CD14-positive monocyte (primary cell): Measurements from ENCODE around the gene LAMTOR3. TPM values are rescaled to one million over a fixed set of nuclear protein-coding genes. Genes with fewer than 3 reads are reported as not detected.
A peak's percentile ranks its signal among the peaks of the same experiment; 100 is the strongest.

Experiments used
- DNase-seq, 3 donors: peaks; one replicate each; pipeline ENCODE4 v3.0.0-alpha.2; 2011 to 2022
- H2AFZ ChIP-seq: 2 replicates; pipeline ENCODE4 v1.6.0; 2012; ENCODE audit warnings: mild to moderate bottlenecking, low read depth, low read length, inconsistent platforms; ENCODE audit not compliant: insufficient read depth, poor library complexity, severe bottlenecking
- H3K27ac ChIP-seq, 2 donors: 1 replicate in 1 of 2; 2 replicates in 1 of 2; pipeline ENCODE4 v1.5.1; 2012 to 2013; ENCODE audit warnings: low read length in 2 of 2, control low read depth in 1 of 2, inconsistent platforms in 1 of 2, low read depth in 1 of 2, mild to moderate bottlenecking in 1 of 2
- H3K27me3 ChIP-seq, 2 donors: one replicate each; pipeline versions ENCODE4 v1.6.0 to v1.6.1; 2011 to 2013; ENCODE audit warnings: low read length in 2 of 2; ENCODE audit not compliant: control insufficient read depth in 2 of 2, insufficient read depth in 2 of 2
- H3K36me3 ChIP-seq, 2 donors: replicated peaks in 1 of 2; 1 replicate in 1 of 2; 2 replicates in 1 of 2; pipeline versions ENCODE4 v1.5.1 to v1.6.1; 2012 to 2013; ENCODE audit warnings: low read length in 2 of 2, control low read depth in 1 of 2, inconsistent platforms in 1 of 2, mild to moderate bottlenecking in 1 of 2; ENCODE audit not compliant: insufficient read depth in 2 of 2, control insufficient read depth in 1 of 2
- H3K4me1 ChIP-seq, 2 donors: 1 replicate in 1 of 2; 2 replicates in 1 of 2; pipeline versions ENCODE4 v1.5.1 to v1.6.1; 2012 to 2013; ENCODE audit warnings: low read length in 2 of 2, control low read depth in 1 of 2, inconsistent platforms in 1 of 2, mild to moderate bottlenecking in 1 of 2, moderate library complexity in 1 of 2; ENCODE audit not compliant: insufficient read depth in 2 of 2, control insufficient read depth in 1 of 2
- H3K4me2 ChIP-seq: replicated peaks from 2 replicates; pipeline ENCODE3; 2012; ENCODE audit warnings: low read length, moderate library complexity, mild to moderate bottlenecking; ENCODE audit not compliant: poor library complexity, severe bottlenecking; ENCODE audit errors: extremely low read depth
- H3K4me3 ChIP-seq, 3 experiments: fragments of 200-600 bp in 1 of 3; sonication (generic) in 1 of 3; replicated peaks in 1 of 3; 1 replicate in 2 of 3; 2 replicates in 1 of 3; pipeline ENCODE4 v1.5.1; 2011 to 2013; ENCODE audit warnings: low read length in 3 of 3, mild to moderate bottlenecking in 3 of 3, control low read depth in 2 of 3, low read depth in 2 of 3, inconsistent platforms in 1 of 3, moderate library complexity in 1 of 3
- H3K79me2 ChIP-seq: 2 replicates; pipeline ENCODE4 v1.6.0; 2012; ENCODE audit warnings: mild to moderate bottlenecking, control low read depth, inconsistent platforms, low read length, moderate library complexity; ENCODE audit not compliant: insufficient read depth
- H3K9ac ChIP-seq: 2 replicates; pipeline ENCODE4 v1.6.0; 2017; ENCODE audit warnings: low read length, mild to moderate bottlenecking; ENCODE audit not compliant: insufficient read depth, poor library complexity, severe bottlenecking
- H3K9me3 ChIP-seq, 2 donors: replicated peaks in 1 of 2; 1 replicate in 1 of 2; 2 replicates in 1 of 2; pipeline versions ENCODE4 v1.5.1 to v1.6.1; 2012 to 2013; ENCODE audit warnings: low read length in 2 of 2, control low read depth in 1 of 2; ENCODE audit not compliant: control insufficient read depth in 1 of 2, insufficient read depth in 1 of 2
- H4K20me1 ChIP-seq: 2 replicates; pipeline ENCODE4 v1.6.0; 2012; ENCODE audit warnings: mild to moderate bottlenecking, low read length, control low read depth, moderate library complexity; ENCODE audit not compliant: insufficient read depth
- H3K27ac Mint-ChIP-seq, 7 donors: one replicate each; pipeline ENCODE4 v1.8.0; 2020; ENCODE audit warnings: mild to moderate bottlenecking in 7 of 7, mixed read lengths in 7 of 7, moderate library complexity in 6 of 7, inconsistent platforms in 2 of 7
- H3K27me3 Mint-ChIP-seq, 3 donors: one replicate each; pipeline ENCODE4 v1.8.0; 2021 to 2022; ENCODE audit warnings: low read depth in 3 of 3, mild to moderate bottlenecking in 3 of 3, mixed read lengths in 3 of 3, moderate library complexity in 3 of 3, inconsistent platforms in 1 of 3
- H3K36me3 Mint-ChIP-seq, 2 donors: one replicate each; pipeline ENCODE4 v1.8.0; 2020; ENCODE audit warnings: mixed read lengths in 2 of 2, inconsistent platforms in 1 of 2, mild to moderate bottlenecking in 1 of 2
- H3K4me1 Mint-ChIP-seq: one replicate; pipeline ENCODE4 v1.8.0; 2020; ENCODE audit warnings: mild to moderate bottlenecking, mixed read lengths
- H3K4me3 Mint-ChIP-seq, 2 donors: one replicate each; pipeline ENCODE4 v1.8.0; 2020; ENCODE audit warnings: mild to moderate bottlenecking in 2 of 2, mixed read lengths in 2 of 2, moderate library complexity in 1 of 2
- H3K9me3 Mint-ChIP-seq, 7 donors: one replicate each; pipeline ENCODE4 v1.8.0; 2020 to 2022; ENCODE audit warnings: mixed read lengths in 7 of 7, mild to moderate bottlenecking in 6 of 7, moderate library complexity in 6 of 7, inconsistent platforms in 2 of 7
- CTCF ChIP-seq: fragments of 200-600 bp; IDR thresholded peaks from one replicate; pipeline ENCODE4 v1.8.0; 2022; ENCODE audit warnings: antibody characterized with exemption, mild to moderate bottlenecking
- WGBS: methylation state at CpG from one replicate; pipeline ENCODE4 v1.1.5; 2013; ENCODE audit warnings: missing lambda C conversion rate; ENCODE audit not compliant: insufficient coverage; 5-methylcytosine and 5-hydroxymethylcytosine counted together
- intact Hi-C, 2 donors: fragments of 100-400 bp; cut with micrococcal nuclease; formaldehyde crosslinking; loops; one replicate each; pipeline versions ENCODE4 v1.15.0 to v1.15.1; 2023
- polyA minus RNA-seq: library from RNA; depleted of rRNA, polyadenylated mRNA; stranded (reverse); fragments of >200 nt; gene quantifications from 2 replicates; pipeline ENCODE4 v1.2.3, GENCODE V29; 2012
- polyA plus RNA-seq, 3 donors: library from polyadenylated mRNA; depleted of rRNA in 1 of 3; unstranded in 2 of 3; stranded (reverse) in 1 of 3; fragments of 300-500 nt in 2 of 3; fragments of >200 nt in 1 of 3; fragmentation: Illumina TruSeq in 2 of 3; gene quantifications; 1 replicate in 2 of 3; 2 replicates in 1 of 3; pipeline ENCODE4 v1.2.3, GENCODE V29; 2012 to 2021
- total RNA-seq, 12 experiments: library from RNA in 1 of 12; stranded (reverse) in 1 of 12; fragments of 120-200 nt in 1 of 12; gene quantifications; one replicate each; pipeline ENCODE4 v1.2.4 and lab custom pipeline; 2013 to 2026; ENCODE audit warnings: mixed read lengths in 6 of 12, inconsistent platforms in 1 of 12

LAMTOR3 gene
- 56.7 TPM for total RNA-seq (2013)
- polyA plus RNA-seq (10 to 100 TPM; 19.9 to 83.3 (median 62.5) TPM), polyA minus RNA-seq (12.2 and 23.2 TPM in 2 replicates), total RNA-seq (lab: John Stamatoyannopoulos, UW) (59.8 to 118 (median 93.9) reads per million in 11 experiments)

- Histone ChIP-seq H3K79me2 (peaks cover 49% of the 10 kb centered on the region), H3K36me3 (peaks cover 3 to 23% of the 10 kb centered on the region in 2 donors), H3K27ac (peak within 1 kb of the TSS; percentile 97 to 99), H3K4me3 (peak within 1 kb of the TSS; percentile 72 to 99 (median 96)), H3K9ac (peak within 1 kb of the TSS; percentile 95), H4K20me1 (no peaks in the 10 kb centered on the region), H3K4me1 (peaks cover 15 to 23% of the 10 kb centered on the region in 2 donors), H3K9me3 (no peaks in the 10 kb centered on the region), H3K27me3 (no peaks in the 10 kb centered on the region), H2AFZ (peak within 1 kb of the TSS; percentile 90), H3K4me2 (peak within 1 kb of the TSS; percentile 96)
- intact Hi-C loops = loop anchor here (5.0 kb wide), 3 partner anchors 37 to 332 kb away; partner anchors contain the start of genes TRMT10A (in 2 of the 2) and DNAJB14 (in 1 of the 2)
- Mint-ChIP-seq H3K4me1 (peaks cover 28% of the 10 kb centered on the region), H3K27me3 (no peaks in the 10 kb centered on the region), H3K4me3 (peak within 1 kb of the TSS; percentile 91 to 94), H3K36me3 (peaks cover 16 to 21% of the 10 kb centered on the region in 2 donors), H3K27ac (peak within 1 kb of the TSS; percentile 97 to 99 (median 99)), H3K9me3 (no peaks in the 10 kb centered on the region)
- DNase-seq = peak; percentile 95 to 98 (median 96)
- TF ChIP-seq CTCF = no peak
- WGBS = 0% methylated on average over 9 of the region's 40 CpGs
Measured at GRCh38 chr4:99894161-99894997, at the start of gene LAMTOR3. Gene LAMTOR3, minus strand, starts transcription at chr4:99894427. Its CDS starts 464 bp downstream, at chr4:99893963.

GRCh38 chr4:99938243-99938753 is 44.1 kb upstream of the LAMTOR3 start:
- no peak for DNase-seq
- no peak for TF ChIP-seq CTCF
- H3K27ac ChIP-seq = no peak overlapping the region
- H3K9me3 ChIP-seq = peaks cover 17 to 18% of the 10 kb centered on the region in 2 donors
- Mint-ChIP-seq H3K27ac (no peak overlapping the region), H3K4me3 (no peak overlapping the region), H3K36me3 (peaks cover 13 to 48% of the 10 kb centered on the region in 2 donors), H3K9me3 (peaks cover 10 to 30% (median 19%) of the 10 kb centered on the region in 7 donors), H3K27me3 (no peaks in the 10 kb centered on the region), H3K4me1 (peaks cover 12% of the 10 kb centered on the region)
- 94% methylated on average over 2 of the region's 3 CpGs for WGBS
- H3K27me3 ChIP-seq = no peaks in the 10 kb centered on the region
- H3K4me1 ChIP-seq = peaks cover 0 to 2% of the 10 kb centered on the region in 2 donors
- intact Hi-C loops = no loop called here
- H3K4me2 ChIP-seq = no peak overlapping the region
- H2AFZ ChIP-seq = no peak overlapping the region
- H3K79me2 ChIP-seq = peaks cover 99% of the 10 kb centered on the region
- peaks cover 0 to 28% of the 10 kb centered on the region in 2 donors for H3K36me3 ChIP-seq
- no peak overlapping the region for H3K9ac ChIP-seq
- H3K4me3 ChIP-seq = no peak overlapping the region
- peaks cover 73% of the 10 kb centered on the region for H4K20me1 ChIP-seq
